Right renal pelvis (tissue), 4 donors: ENCODE results near the gene LHPP. TPM values are rescaled to one million over a fixed set of nuclear protein-coding genes. Genes with fewer than 3 reads are reported as not detected.
"Not testable (repeated sequence)": the region's sequence is repeated elsewhere in the genome, so short reads cannot be mapped to it uniquely, and the experiment has no call there.

Source experiments
- DNase-seq, 4 donors: peaks; one replicate each; pipeline ENCODE4 v3.0.0-alpha.2; 2013; ENCODE audit warnings: low read depth in 4 of 4, low spot score in 3 of 4, missing footprints in 1 of 4
- polyA plus RNA-seq, 4 donors: library from polyadenylated mRNA; unstranded; fragments of 120-200 nt; gene quantifications; one replicate each; pipeline ENCODE4 v1.2.1, GENCODE V29; 2013; ENCODE audit not compliant: insufficient read length in 4 of 4

LHPP gene
- 10 to 100 TPM; 18.1 to 23.5 (median 21.8) TPM for polyA plus RNA-seq

GRCh38 chr10:124461642-124462347 lies at the start of gene LHPP:
Gene LHPP (plus strand): TSS chr10:124461823. CDS start chr10:124461863, 40 bp downstream.
- DNase-seq: peak; percentile 61 to 83 (median 68)

DNA sequence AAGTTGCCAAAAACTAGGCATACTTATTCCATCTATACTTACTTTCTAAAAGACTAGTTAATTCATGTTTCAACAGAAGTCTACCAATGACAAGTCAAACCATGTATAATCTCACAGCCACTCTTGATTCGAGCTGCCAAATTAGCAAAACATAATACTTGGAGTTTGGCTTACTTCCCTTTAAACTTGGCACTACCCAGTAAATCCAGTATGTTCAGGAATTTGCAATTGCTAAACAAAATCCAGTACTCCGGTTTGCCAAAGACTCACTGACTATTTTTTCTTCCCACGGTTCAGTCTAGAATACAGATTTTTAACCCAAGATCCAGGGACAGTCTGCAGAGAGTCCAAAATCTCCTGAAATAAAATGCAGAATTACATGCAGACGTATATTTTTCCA lies 47.5 kb upstream of the LHPP start:
- DNase-seq: no peak

- no peak for DNase-seq
These were observed 46.4 kb upstream of the LHPP start for GRCh38 chr10:124415210-124415609.

- DNase-seq: no peak
These were observed 44.9 kb upstream of the LHPP start for GRCh38 chr10:124416733-124417132.

- peak; percentile 27 to 54 (median 28) for DNase-seq
These were observed 43.5 kb upstream of the LHPP start for GRCh38 chr10:124417895-124418725.

DNA sequence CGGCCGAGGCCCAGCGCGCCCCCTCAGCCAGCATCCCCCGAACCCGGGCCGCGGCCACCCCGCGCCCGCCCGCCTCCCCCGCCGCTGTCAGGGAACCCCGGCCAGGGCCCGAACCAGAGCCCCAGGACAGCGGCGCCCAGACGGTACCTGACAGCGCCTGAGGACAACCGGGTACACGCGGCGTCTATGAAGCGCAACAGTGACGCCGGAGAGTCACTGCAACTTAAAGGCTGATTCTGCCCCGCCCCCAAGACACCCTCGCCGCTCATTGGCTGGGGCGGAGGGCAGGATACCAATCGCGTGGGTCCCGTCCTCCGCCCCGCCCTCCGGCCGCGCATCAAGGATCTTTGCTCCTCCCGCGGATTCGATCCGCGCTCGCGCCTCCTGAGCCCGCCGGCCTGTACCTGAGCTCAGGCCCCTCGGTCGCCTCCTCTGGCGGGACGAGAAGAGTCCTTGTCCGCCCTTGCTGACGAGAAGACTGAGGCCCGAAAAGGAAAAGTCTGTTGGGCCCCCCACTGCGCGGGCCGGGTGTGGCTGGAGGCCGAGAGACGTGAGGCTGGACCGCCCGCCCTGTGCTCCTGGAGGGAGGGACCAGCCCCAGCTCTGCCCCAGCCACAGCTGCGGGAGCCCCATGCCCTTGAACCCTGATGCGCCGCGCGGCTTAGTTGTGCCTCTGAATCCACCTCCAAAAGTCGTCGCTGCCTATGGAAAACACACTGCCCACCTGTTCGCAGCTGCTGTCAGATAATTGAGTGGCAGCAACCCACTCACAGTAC lies 42.7 kb upstream of the LHPP start, which contains the start of gene OAT:
Gene OAT (minus strand): TSS at position 198 of the 776 bp plus-strand sequence. CDS start 6,752 bp downstream, outside the sequence.
- DNase-seq: peak; percentile 91 to 94 (median 93)

GRCh38 chr10:124419635-124420034 lies 42.0 kb upstream of the LHPP start:
- DNase-seq: no peak

GRCh38 chr10:124420254-124420653 lies 41.4 kb upstream of the LHPP start:
- no peak for DNase-seq

DNA sequence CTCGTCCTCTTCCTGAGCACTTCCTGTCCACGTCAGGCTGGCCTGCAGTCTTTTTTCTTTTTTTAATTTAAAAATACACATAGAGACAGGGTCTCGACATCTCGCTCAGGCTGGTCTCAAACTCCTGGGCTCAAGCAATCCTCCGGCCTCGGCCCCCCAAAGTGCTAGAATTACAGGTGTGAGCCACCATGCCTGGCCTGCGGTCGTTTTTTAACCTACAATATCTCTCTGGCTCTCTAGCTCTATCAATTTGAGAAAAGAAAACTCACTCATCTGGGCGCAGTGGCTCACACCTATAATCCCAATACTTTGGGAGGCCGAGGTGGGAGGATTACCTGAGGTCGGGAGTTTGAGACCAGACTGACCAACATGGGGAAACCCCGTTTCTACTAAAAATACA lies 38.9 kb upstream of the LHPP start:
- DNase-seq: no peak

DNA sequence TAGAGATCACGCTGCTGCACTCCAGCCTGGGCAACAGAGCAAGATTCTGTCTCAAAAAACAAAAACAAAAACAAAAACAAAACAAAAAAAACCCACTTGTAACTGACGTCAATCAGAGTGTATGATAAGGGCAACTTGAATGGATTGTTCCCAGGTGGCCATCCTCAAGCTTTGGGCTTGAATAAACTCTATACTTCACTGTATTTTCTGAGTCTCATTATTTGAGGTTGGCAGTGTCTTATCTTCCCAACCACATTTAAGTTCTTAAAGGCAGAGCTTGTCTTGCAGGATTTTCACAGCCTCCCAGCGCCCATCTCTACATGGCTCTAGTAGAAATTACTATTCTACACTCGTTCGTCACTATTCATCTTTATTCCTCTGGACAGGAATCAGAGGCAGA lies 37.8 kb upstream of the LHPP start:
- no peak for DNase-seq

DNA sequence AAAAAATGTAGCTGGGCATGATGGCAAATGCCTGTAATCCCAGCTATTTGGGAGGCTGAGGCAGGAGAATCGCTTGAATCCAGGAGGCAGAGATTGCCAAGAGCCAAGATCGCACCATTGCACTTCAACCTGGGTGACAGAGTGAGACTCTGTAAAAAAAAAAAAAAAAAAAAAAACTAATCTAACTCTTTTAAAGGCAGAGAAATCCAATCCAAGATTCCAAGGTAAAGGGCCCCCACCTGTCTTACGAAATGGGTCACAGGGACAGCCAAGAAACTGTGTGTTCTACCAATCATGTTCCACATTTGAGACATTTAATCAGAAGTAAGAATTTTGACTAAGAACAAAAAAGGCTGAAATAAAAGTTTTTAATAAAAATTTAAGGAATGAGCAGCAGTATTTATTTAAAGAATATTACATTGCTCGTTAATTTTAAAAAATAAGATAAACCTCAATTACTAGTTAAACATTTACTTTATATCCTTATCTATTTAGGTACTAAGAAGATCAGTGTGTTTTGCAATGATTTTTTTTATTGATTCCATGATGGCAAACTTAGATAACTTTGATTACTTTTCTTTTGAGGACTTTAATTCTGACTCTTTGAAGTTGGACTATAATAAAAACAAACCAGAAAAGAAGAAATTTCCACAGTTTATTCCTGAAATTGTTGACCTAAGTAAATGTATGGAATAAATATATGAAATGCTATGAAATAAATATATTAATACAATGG lies 36.2 kb upstream of the LHPP start:
- DNase-seq: no peak

DNA sequence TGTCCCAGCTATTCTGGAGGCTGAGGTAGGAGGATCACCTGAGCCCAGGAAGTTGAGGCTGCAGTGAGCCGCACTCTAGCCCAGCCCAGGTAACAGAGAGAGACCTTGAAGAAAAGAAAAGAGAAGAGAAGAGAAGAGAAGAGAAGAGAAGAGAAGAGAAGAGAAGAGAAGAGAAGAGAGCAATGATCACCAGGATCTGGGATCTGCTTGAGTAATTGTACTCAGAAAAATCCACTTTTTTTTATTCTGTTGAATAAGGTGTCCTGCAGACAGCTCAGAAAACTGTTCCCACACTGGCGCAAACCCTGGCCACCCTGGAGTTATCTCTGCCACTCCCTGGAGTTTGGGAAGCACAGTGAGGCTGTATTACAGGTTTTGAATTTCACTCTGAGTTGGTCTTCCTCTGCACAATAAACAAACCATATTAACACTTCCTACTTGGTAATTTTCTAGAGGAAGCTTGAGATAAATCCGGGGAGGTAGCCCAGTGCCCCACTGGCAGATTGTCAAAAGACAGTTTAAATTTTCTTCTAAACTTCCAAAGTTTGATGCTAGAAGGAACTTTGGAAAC lies 33.3 kb upstream of the LHPP start:
- no peak for DNase-seq

- DNase-seq: no peak
These were observed 32.0 kb upstream of the LHPP start for GRCh38 chr10:124429576-124429975.

GRCh38 chr10:124430077-124430476 lies 31.5 kb upstream of the LHPP start:
- DNase-seq: no peak

- DNase-seq: no peak
These were observed 28.2 kb upstream of the LHPP start for GRCh38 chr10:124433461-124433860.

- not testable (repeated sequence) for DNase-seq
These were observed 25.9 kb upstream of the LHPP start for GRCh38 chr10:124435683-124436082.

GRCh38 chr10:124436191-124436638 lies 25.4 kb upstream of the LHPP start:
- no peak for DNase-seq

DNA sequence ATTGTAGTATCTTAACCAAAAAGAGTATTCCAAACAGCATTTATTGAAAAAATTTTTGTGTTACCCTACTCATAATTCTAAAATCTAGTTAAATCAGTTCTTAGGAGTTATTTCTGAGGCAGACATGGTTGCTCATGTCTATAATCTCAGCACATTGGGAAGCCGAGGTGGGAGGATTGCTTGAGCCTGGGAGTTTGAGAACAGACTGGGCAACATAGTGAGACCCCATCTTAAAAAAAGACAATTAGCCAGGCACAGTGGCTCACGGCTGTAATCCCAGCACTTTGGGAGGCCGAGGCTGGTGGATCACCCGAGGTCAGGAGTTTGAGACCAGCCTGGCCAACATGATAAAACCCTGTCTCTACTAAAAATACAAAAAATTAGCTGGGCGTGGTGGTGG lies 19.9 kb upstream of the LHPP start:
- not testable (repeated sequence) for DNase-seq

- DNase-seq: no peak
These were observed 14.5 kb upstream of the LHPP start for GRCh38 chr10:124446830-124447750.
